ENCODE data around the gene PDCD7.
"Not testable (repeated sequence)": the region's sequence is repeated elsewhere in the genome, so short reads cannot be mapped to it uniquely, and the experiment has no call there.

The PDCD7 gene

DNA sequence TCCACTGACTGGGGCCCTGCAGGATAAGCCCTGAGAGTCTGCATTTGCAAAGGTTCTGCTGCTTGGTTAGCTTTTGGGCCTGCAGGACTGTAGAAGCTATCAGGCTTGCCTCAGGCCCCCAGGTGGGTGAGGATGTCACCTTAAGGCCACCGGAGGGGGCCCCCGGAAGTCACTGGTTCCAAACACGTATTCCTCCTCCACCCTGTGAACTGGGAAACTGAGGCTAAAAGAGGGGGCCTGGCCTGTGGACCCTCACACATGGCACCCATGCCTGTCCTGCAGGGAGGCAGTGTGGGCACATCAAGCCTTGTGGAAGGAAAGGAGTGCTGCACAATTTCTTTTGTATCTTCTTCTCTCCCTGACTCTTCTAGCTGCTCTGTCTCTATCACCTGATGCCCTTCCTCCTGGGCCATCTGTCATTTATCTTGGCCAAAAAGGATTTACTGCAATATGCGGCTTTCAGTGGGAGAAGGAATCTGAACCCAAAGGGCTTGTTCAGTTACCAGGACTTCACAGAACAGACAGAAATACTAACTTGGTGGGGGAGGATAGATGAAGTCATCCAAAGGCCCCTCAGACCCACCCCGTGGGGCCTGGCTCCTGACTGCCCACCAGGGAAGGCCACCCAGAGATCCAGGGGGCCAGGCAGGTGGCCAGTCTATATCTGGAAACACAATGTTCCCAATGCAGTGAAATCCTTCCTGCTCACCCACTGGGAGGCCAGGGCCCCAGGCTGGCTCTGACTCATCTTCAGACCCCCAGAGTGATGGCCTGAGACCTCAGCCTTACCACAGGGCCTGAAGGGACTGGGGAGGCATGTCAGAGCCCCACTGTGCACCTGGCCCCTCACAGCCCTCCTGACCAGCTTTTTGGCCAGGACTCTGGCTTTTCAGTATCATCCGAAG, 36.9 kb downstream of the PDCD7 start:
- DNase-seq (ENCODE audit: insufficient read length): no peak
- no peak for TF ChIP-seq POLR2A (IDR thresholded peaks at IDR 0.05; ENCODE audit: low read depth, low read length)
- no peak for TF ChIP-seq TAF1 (IDR thresholded peaks at IDR 0.05; ENCODE audit: borderline replicate concordance, low read depth, low read length)
- no peak for TF ChIP-seq POLR2AphosphoS5 (IDR thresholded peaks at IDR 0.05; ENCODE audit: low read depth, low read length)
- no peak for FAIRE-seq

DNA sequence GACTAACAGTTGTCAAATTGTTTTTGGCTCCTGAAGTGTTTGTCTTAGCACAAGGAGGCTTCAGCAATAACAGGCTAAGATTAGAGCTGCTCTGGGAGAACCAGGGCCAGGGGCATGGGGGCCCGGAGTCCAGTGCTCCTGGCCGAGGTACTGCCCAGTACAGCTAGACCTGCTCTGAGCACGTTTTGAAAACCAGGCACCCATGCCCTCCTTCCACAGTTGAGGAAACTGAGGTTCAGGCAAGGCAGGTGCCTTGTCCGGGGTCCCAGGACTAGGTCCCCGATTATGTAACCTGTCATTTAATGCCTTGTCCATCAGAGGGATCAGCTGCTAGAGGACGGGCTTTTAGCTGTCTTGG, 37.9 kb downstream of the PDCD7 start:
- DNase-seq (ENCODE audit: insufficient read length): no peak
- no peak for TF ChIP-seq TAF1 (IDR thresholded peaks at IDR 0.05; ENCODE audit: borderline replicate concordance, low read depth, low read length)
- no peak for TF ChIP-seq POLR2AphosphoS5 (IDR thresholded peaks at IDR 0.05; ENCODE audit: low read depth, low read length)
- TF ChIP-seq POLR2A (IDR thresholded peaks at IDR 0.05; ENCODE audit: low read depth, low read length): no peak

DNA sequence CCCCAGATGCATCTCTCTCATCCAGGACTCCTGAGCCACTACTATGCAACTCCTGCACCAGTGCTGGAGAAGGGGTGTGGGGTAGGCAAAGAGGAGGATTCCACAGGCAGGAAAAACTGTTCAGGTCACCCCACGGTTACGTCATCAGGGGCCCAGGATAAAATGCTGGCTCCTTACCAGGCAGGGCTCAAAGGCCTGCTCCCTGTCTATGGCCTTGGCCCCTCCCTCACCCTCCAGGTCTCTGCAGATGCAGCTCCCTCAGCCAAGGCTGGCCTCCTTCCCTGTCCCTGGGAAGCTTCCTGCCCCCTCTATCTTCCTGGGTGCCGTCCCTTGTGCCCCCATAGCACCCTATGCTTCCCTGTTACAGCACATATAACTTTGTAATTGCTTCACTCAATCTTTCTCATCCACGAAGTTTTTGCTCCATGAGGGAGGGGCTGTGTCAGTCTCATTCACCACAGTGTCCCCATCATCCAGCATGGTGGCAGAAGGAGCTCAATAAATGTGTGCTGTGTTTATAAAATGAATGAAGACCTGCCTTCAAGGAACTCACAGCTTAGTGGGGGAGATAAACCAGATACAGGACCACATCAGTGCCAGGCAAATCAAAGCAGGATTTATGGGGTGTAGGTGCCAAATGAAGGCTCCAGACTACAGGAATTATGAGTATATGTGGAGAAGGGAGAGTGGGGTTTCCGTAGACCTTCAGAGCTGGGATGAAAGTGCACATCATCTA, 38.4 kb downstream of the PDCD7 start:
- TF ChIP-seq POLR2A (IDR thresholded peaks at IDR 0.05; ENCODE audit: low read depth, low read length) (no peak), POLR2AphosphoS5 (IDR thresholded peaks at IDR 0.05; ENCODE audit: low read depth, low read length) (no peak), TAF1 (IDR thresholded peaks at IDR 0.05; ENCODE audit: borderline replicate concordance, low read depth, low read length) (no peak)
- FAIRE-seq (no peak), DNase-seq (ENCODE audit: insufficient read length) (no peak)

More for the DNA sequence above, 37.9 kb downstream of the PDCD7 start:
- FAIRE-seq: no peak

DNA sequence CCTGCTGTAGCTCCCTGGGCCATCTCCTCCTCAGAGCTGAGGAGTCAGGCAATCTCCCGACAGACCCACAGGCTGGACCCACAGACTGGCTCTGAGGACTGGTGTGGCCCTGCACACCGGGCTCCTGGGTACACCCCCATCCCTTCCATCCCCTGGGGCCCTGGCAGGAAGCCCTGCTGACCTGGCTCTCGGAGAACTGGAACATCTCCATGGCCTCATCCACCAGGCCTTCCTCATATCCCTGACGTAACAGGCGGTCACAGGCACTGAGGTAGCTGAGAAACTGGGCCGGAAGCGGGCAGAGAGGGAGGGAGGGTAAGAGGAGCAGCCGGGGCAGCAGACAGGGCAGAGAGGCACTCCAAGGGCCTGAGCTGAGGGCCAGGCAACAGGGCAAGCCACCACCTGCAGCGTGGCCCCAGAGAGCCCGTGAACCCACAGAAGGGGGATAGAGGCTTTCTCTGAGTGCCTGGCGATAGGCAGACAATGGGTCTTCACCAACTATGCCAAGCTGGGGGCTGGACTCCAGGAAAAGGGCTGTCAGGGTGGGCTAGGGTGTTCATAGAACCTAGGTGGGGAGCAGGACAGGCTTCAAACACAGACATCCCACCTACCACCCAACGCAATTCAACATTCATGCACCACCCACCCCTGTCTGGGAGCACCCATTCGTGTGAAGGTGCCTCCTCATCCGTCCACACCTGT, 39.2 kb downstream of the PDCD7 start:
- FAIRE-seq: no peak
- no peak for TF ChIP-seq TAF1 (IDR thresholded peaks at IDR 0.05; ENCODE audit: borderline replicate concordance, low read depth, low read length)
- no peak for TF ChIP-seq POLR2A (IDR thresholded peaks at IDR 0.05; ENCODE audit: low read depth, low read length)
- TF ChIP-seq POLR2AphosphoS5 (IDR thresholded peaks at IDR 0.05; ENCODE audit: low read depth, low read length): no peak
- DNase-seq (ENCODE audit: insufficient read length): no peak

DNA sequence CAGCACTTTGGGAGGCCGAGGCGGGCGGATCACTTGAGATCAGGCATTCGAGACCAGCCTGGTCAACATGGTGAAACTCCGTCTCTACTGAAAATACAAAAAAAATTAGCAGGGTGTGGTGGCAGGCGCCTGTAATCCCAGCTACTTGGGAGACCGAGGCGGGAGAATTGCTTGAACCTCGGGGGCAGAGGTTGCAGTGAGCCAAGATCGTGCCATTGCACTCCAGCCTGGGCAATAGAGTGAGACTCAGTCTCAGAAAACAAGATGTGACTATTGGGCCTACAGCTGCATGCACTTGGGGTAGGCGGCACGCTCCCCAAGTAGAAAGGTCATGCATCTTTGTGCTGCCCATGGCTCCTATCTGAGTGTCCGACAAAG, 39.8 kb downstream of the PDCD7 start:
- not testable (repeated sequence) for FAIRE-seq

DNA sequence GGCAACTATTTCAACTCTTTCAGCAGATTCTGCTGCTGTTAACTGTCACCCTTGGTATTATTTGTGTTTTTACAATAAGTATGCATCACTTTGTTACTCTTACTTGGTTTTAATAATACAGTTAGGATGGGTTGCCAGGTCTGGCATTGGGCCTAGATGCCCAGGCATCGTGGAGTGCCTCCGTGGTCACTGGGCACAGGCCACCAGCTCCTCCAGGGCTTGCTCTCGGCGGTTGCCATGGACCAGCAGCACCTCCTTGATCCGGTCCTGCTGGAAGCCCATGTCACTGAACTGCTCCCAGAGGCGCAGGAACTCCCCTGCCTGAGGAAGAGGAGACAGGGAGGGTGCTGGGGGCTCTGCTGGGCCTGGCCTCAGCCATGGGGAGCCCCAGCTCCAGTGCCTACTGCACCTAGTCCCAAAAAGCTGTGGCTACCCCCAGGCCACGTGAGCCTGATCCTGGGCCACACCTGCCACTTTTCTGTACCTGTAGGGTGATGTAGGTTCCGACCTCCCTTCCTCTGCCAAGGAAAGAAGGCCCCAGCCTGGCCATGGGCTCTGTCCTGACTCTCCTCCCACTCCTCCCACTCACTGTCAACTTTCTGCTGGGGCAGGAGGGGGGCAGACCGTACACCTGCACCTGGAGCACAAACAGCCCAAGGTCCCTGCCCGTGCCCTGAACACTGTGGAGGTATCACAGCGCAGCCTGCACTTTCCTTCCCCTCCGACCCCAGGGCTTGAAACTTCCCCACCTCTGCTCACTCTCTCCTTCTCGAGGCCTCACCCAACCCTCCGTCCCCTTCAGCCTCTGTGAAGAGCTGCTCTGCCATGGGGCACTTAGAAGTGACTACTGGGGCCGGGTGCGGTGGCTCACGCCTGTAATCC, 40.5 kb downstream of the PDCD7 start:
- FAIRE-seq (no peak), DNase-seq (ENCODE audit: insufficient read length) (no peak)
- no peak for TF ChIP-seq POLR2A (IDR thresholded peaks at IDR 0.05; ENCODE audit: low read depth, low read length)

More for the DNA sequence above, 39.8 kb downstream of the PDCD7 start:
- not testable (repeated sequence) for DNase-seq (ENCODE audit: insufficient read length)

DNA sequence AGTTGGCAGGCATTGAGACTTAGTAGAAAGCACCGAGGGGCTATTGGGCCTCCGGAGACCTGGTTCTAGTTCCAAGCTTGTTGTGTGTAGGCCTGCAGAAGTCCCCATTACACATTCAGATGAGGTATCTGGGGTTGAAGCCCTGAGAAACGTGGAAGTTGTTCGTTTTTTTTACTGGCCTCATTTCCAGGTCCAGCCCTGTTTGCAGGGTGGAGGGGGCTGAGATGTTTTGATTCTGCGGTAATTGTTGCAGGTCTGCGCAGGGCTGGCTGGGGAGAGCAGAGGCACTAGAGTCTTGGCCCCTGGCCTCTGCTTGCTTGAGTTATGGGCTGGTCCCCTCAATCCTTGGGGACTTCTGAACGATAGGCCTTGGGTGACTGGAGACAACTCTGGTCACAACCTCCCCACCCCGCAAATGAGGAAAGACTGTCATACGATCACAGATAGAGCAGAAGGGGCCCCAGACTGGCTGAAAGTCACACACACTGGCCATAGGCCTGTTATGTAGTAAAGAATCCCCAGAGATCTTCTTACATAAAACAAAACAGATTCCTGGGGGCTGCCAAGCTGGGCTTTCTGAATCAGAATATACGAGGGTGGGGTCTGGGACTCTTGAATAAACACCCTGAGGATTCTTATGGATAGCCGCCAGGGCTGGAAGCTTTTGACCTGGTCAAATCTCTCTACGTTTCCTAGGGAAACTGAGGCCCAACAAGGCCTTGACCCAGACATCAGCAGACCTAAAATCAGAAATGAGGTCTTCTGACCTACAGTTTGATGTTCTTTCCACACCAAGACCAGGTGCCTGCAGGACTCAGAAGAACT, 41.5 kb downstream of the PDCD7 start:
- DNase-seq (ENCODE audit: insufficient read length) (no peak), FAIRE-seq (no peak)
- no peak for TF ChIP-seq POLR2AphosphoS5 (IDR thresholded peaks at IDR 0.05; ENCODE audit: low read depth, low read length)
- no peak for TF ChIP-seq TAF1 (IDR thresholded peaks at IDR 0.05; ENCODE audit: borderline replicate concordance, low read depth, low read length)
- no peak for TF ChIP-seq POLR2A (IDR thresholded peaks at IDR 0.05; ENCODE audit: low read depth, low read length)

DNA sequence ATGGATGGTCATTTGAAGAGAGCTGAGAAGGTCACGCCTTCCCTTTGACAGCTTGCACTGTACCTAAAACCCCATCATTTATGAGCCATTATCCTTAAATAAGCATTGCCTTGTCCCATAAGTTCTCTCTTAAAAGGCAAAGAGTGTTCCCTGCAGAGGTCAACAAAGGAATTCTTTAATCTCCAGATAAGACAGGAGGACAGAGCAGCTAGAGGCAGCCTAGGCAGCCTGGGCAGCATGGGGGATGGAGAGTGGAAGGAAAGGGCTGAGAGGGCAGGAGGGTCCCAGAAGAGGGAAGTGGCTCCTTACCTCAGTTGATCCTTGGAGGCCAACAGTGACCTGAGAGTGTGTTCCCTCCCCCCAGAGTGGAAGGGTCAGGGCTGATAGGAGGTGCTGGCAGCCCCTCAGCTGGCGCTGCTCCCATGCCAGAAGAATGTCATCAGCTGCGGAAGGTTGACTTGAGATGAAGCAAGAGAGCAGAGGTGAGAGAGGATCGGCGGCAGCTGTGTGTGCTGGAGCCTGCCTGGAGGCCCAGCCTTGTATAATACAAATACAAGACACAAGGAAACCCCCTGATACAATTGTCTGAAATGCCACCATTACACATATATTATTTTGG, 44.3 kb downstream of the PDCD7 start:
- FAIRE-seq (no peak), DNase-seq (ENCODE audit: insufficient read length) (no peak)
- TF ChIP-seq POLR2A (IDR thresholded peaks at IDR 0.05; ENCODE audit: low read depth, low read length) (no peak), TAF1 (IDR thresholded peaks at IDR 0.05; ENCODE audit: borderline replicate concordance, low read depth, low read length) (no peak), POLR2AphosphoS5 (IDR thresholded peaks at IDR 0.05; ENCODE audit: low read depth, low read length) (no peak)

DNA sequence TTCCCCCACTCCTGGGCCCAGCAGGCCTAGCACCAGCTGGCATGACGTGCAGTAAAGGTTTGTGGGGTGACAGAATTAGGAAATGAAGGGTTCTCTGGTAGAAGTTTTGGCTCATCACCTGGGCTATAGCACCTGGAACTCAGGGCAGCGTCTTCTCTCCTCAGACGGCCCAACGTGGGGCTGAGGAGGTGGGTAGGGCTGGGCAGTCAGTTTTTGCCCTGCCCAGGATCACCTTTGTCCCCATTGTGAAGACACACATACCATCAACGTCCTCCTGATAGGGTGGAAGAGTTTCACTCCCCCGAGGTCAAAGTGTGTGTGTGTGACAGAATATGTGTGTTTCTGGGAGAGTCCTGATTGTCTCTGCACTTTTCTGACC, 45.0 kb downstream of the PDCD7 start:
- TF ChIP-seq POLR2A (IDR thresholded peaks at IDR 0.05; ENCODE audit: low read depth, low read length) (no peak), POLR2AphosphoS5 (IDR thresholded peaks at IDR 0.05; ENCODE audit: low read depth, low read length) (no peak), TAF1 (IDR thresholded peaks at IDR 0.05; ENCODE audit: borderline replicate concordance, low read depth, low read length) (no peak)
- no peak for FAIRE-seq
- DNase-seq (ENCODE audit: insufficient read length): no peak

Data from GM12892 (cell line).